HepG2 (cell line): ENCODE results near the gene WASHC3. TPM values are rescaled to one million over a fixed set of nuclear protein-coding genes. Genes with fewer than 3 reads are reported as not detected.

Source experiments
- ATAC-seq: fragments of 200-7000 bp; cut with Tn5 transposase; 3 replicates; pipeline ENCODE4 v1.9.1; 2020; ENCODE audit warnings: mild to moderate bottlenecking, moderate library complexity
- BruUV-seq: library from RNA; stranded (reverse); fragments of 400-500 nt; replicated peaks from 2 replicates; lab custom pipeline; 2021; lab: Mats Ljungman, UMichigan
- CTCF ChIA-PET: fragments of 300-600 bp; formaldehyde crosslinking; extraction: SDS; loops from one replicate; lab custom pipeline; 2021; ENCODE audit warnings: low total read pairs, inconsistent platforms, low intra/inter-chr PET ratio; lab: Yijun Ruan, JAX
- POLR2A ChIA-PET: fragments of 350-600 bp; sonication (Branson Sonifier 250); formaldehyde crosslinking; loops from one replicate; lab custom pipeline; 2020; ENCODE audit warnings: antibody characterized with exemption, inconsistent platforms; lab: Yijun Ruan, JAX
- DNase-seq: peaks from one replicate; pipeline ENCODE4 v3.0.0-alpha.2; 2015; ENCODE audit warnings: low spot score
- FAIRE-seq: peaks from 3 replicates; lab custom pipeline; 2011; peaks lifted over from hg19 to GRCh38; lab: Jason Lieb, UNC
- H2AFZ ChIP-seq: one replicate; pipeline ENCODE4 v1.6.1; 2011; ENCODE audit warnings: low read length, inconsistent platforms
- H3K27ac ChIP-seq: fragments of 300-600 bp; 3 replicates; pipeline ENCODE4 v1.8.0; 2011; ENCODE audit warnings: mixed run types, mild to moderate bottlenecking, mixed read lengths, low read length, inconsistent platforms; ENCODE audit not compliant: insufficient read depth; ENCODE audit errors: extremely low read length
- H3K27me3 ChIP-seq, 2 experiments: fragments of 200-600 bp in 1 of 2; 2 replicates in 1 of 2; 3 replicates in 1 of 2; pipeline versions ENCODE4 v1.6.0 to v1.8.0; 2011; ENCODE audit warnings: low read length in 2 of 2, mild to moderate bottlenecking in 2 of 2, moderate library complexity in 2 of 2, inconsistent platforms in 1 of 2; ENCODE audit not compliant: insufficient read depth in 2 of 2, control insufficient read depth in 1 of 2
- H3K36me3 ChIP-seq, 2 experiments: fragments of 200-600 bp in 1 of 2; replicated peaks in 1 of 2; 2 replicates in 1 of 2; 3 replicates in 1 of 2; pipeline versions ENCODE4 v1.5.1 to v1.8.0; 2011; ENCODE audit warnings: low read length in 2 of 2, inconsistent platforms in 1 of 2; ENCODE audit not compliant: insufficient read depth in 2 of 2, control insufficient read depth in 1 of 2
- H3K4me1 ChIP-seq: 2 replicates; pipeline ENCODE4 v1.5.1; 2012; ENCODE audit warnings: low read length, inconsistent platforms; ENCODE audit not compliant: insufficient read depth
- H3K4me2 ChIP-seq: 2 replicates; pipeline ENCODE4 v1.6.0; 2011; ENCODE audit warnings: low read depth, low read length, inconsistent platforms
- H3K4me3 ChIP-seq, 3 experiments: fragments of 200-600 bp in 1 of 3; sonication (generic), shearing (Covaris generic) in 1 of 3; replicated peaks in 1 of 3; 2 replicates each; pipeline ENCODE4 v1.5.1; 2011 to 2016; ENCODE audit warnings: low read length in 3 of 3, inconsistent platforms in 2 of 3, low read depth in 2 of 3, mild to moderate bottlenecking in 2 of 3, control low read depth in 1 of 3, mixed read lengths in 1 of 3; ENCODE audit not compliant: insufficient read depth in 1 of 3
- H3K79me2 ChIP-seq: one replicate; pipeline ENCODE4 v1.6.1; 2011; ENCODE audit warnings: low read length, inconsistent platforms; ENCODE audit not compliant: insufficient read depth
- H3K9ac ChIP-seq: 2 replicates; pipeline ENCODE4 v1.6.0; 2011; ENCODE audit warnings: mild to moderate bottlenecking, low read depth, low read length, inconsistent platforms; ENCODE audit not compliant: insufficient read depth
- H3K9me3 ChIP-seq: 2 replicates; pipeline ENCODE4 v1.5.1; 2012; ENCODE audit warnings: mild to moderate bottlenecking, low read length
- H4K20me1 ChIP-seq: 2 replicates; pipeline ENCODE4 v1.6.0; 2011; ENCODE audit warnings: inconsistent platforms, mild to moderate bottlenecking, low read length, moderate library complexity; ENCODE audit not compliant: insufficient read depth
- AKAP8 ChIP-seq: sonication (generic); formaldehyde crosslinking; IDR thresholded peaks from 2 replicates; pipeline ENCODE4 v1.5.1; 2020; ENCODE audit warnings: mild to moderate bottlenecking, missing genetic modification reagents
- CEBPZ ChIP-seq: IDR thresholded peaks from 2 replicates; pipeline ENCODE4 v1.6.1; 2012; ENCODE audit warnings: low read length, improper control_type of control experiment
- GATAD2A ChIP-seq: IDR thresholded peaks from 2 replicates; pipeline ENCODE4 v1.6.1; 2016
- ZNF580 ChIP-seq: IDR thresholded peaks from 2 replicates; pipeline ENCODE4 v1.6.1; 2016; ENCODE audit warnings: low read depth, borderline replicate concordance
- ZNF746 ChIP-seq: sonication (generic); formaldehyde crosslinking; IDR thresholded peaks from 2 replicates; pipeline ENCODE4 v1.8.0; 2022; ENCODE audit warnings: mild to moderate bottlenecking, missing genetic modification reagents
- WGBS: methylation state at CpG from one replicate; pipeline ENCODE4 v1.1.6; 2017; ENCODE audit warnings: low lambda C conversion rate; 5-methylcytosine and 5-hydroxymethylcytosine counted together
- in situ Hi-C: cut with HindIII; loops from 2 replicates; pipeline ENCODE4 v1.10.0; 2017; ENCODE audit warnings: low pct_unique_long_range_greater_than_20kb; ENCODE audit not compliant: extremely low pct_ligation_motif_present
- intact Hi-C: fragments of 100-400 bp; cut with micrococcal nuclease; formaldehyde crosslinking; loops from one replicate; pipeline ENCODE4 v1.10.0; 2022; ENCODE audit not compliant: unreplicated experiment
- polyA plus RNA-seq, 8 experiments: library from polyadenylated mRNA; depleted of rRNA in 3 of 8; stranded (reverse) in 7 of 8; unstranded in 1 of 8; fragments of >200 nt; fragmentation: Illumina TruSeq in 4 of 8; extraction: Trizol in 4 of 8; gene quantifications; 2 replicates each; pipeline versions ENCODE4 v1.2.1 to v1.2.3, GENCODE V29; 2011 to 2016; ENCODE audit warnings: low read depth in 4 of 8, missing spikeins in 1 of 8, mixed read lengths in 1 of 8; ENCODE audit not compliant: insufficient read depth in 1 of 8
- total RNA-seq, 5 experiments: library from RNA; depleted of rRNA; stranded (reverse); fragments of >200 nt; fragmentation: Illumina TruSeq; extraction: Trizol; gene quantifications; 2 replicates each; pipeline ENCODE4 v1.2.3, GENCODE V29; 2016; ENCODE audit warnings: low read depth in 1 of 5

The WASHC3 gene
- total and polyA plus RNA-seq, 2 of the 13 experiments (the other 11 are each of a cell fraction or from before 2014, with no cell fraction given), result 32.7 to 47.3 TPM

GRCh38 chr12:102052192-102053061 is 9.4 kb downstream of the WASHC3 start:
- ChIA-PET POLR2A (no interaction called here), CTCF (no interaction called here)
- H2AFZ ChIP-seq, result no peak overlapping the region
- no peak overlapping the region for H3K4me3 ChIP-seq
- FAIRE-seq (no peak), DNase-seq (no peak), ATAC-seq (no peak)
- H3K27ac ChIP-seq, result no peak overlapping the region
- intact Hi-C loops, result no loop called here
- no peak overlapping the region for H3K4me2 ChIP-seq
- H3K36me3 ChIP-seq, result peaks cover 0 to 3% of the 10 kb centered on the region in 2 experiments; a peak in 3 of 5 replicates
- no peaks in the 10 kb centered on the region for H3K79me2 ChIP-seq
- H3K27me3 ChIP-seq, result no peaks in the 10 kb centered on the region
- H4K20me1 ChIP-seq, result no peaks in the 10 kb centered on the region
- no peaks in the 10 kb centered on the region for H3K9me3 ChIP-seq
- no peak overlapping the region for H3K9ac ChIP-seq
- WGBS, result 100% methylated on average over 1 of the region's 4 CpGs
- in situ Hi-C loops, result no loop called here
- TF ChIP-seq GATAD2A (CRISPR knock-in tag) (no peak), ZNF580 (CRISPR knock-in tag) (no peak), ZNF746 (CRISPR knock-in tag) (no peak), AKAP8 (CRISPR knock-in tag) (no peak), CEBPZ (no peak)
- TF ChIP-seq, all 625 proteins: peak for 0
- peaks cover 6% of the 10 kb centered on the region; the same call in 1 of the 2 replicates for H3K4me1 ChIP-seq
- BruUV-seq, result no TSS peak
